Ovary (tissue), 9 donors: ENCODE measurements around the gene BAG3. TPM values are rescaled to one million over a fixed set of nuclear protein-coding genes. Genes with fewer than 3 reads are reported as not detected.
"Not testable (repeated sequence)": the region's sequence is repeated elsewhere in the genome, so short reads cannot be mapped to it uniquely, and the experiment has no call there.

Source experiments
- DNase-seq, 5 donors: peaks; one replicate each; pipeline ENCODE4 v3.0.0-alpha.2; 2019 to 2020
- H3K27ac ChIP-seq, 2 donors: fragments of 200-600 bp; one replicate each; pipeline versions ENCODE4 v1.5.1 to v1.8.0; 2019 to 2022
- H3K27me3 ChIP-seq: fragments of 200-600 bp; one replicate; pipeline ENCODE4 v1.8.0; 2022
- H3K36me3 ChIP-seq: fragments of 200-600 bp; sonication (generic); one replicate; pipeline ENCODE4 v1.5.1; 2019
- H3K4me1 ChIP-seq: one replicate; pipeline ENCODE4 v1.8.1; 2013; ENCODE audit warnings: mild to moderate bottlenecking, moderate library complexity; ENCODE audit not compliant: insufficient read depth
- H3K4me3 ChIP-seq: fragments of 200-600 bp; sonication (generic); one replicate; pipeline ENCODE4 v1.5.1; 2017
- H3K9me3 ChIP-seq, 2 donors: fragments of 200-600 bp in 1 of 2; sonication (generic) in 1 of 2; one replicate each; pipeline versions ENCODE4 v1.5.1 to v1.8.1; 2013 to 2019; ENCODE audit warnings: mild to moderate bottlenecking in 1 of 2, moderate library complexity in 1 of 2
- CTCF ChIP-seq, 3 donors: fragments of 450-650 bp in 2 of 3; fragments of 200-600 bp in 1 of 3; IDR thresholded peaks; one replicate each; pipeline versions ENCODE4 v1.5.1 to v1.8.0; 2016 to 2022; ENCODE audit warnings: antibody characterized with exemption in 3 of 3, mild to moderate bottlenecking in 1 of 3
- EP300 ChIP-seq: sonication (generic); formaldehyde crosslinking; IDR thresholded peaks from one replicate; pipeline ENCODE4 v1.6.1; 2017; ENCODE audit warnings: antibody characterized with exemption
- POLR2A ChIP-seq: fragments of 450-650 bp; IDR thresholded peaks from one replicate; pipeline ENCODE4 v1.6.1; 2017; ENCODE audit warnings: antibody characterized with exemption, mild to moderate bottlenecking, moderate library complexity
- WGBS, 3 donors: extraction: QIAGEN DNeasy Blood & Tissue Kit in 1 of 3; methylation state at CpG; one replicate each; pipeline versions ENCODE4 v1.1.5 to v1.1.7; 2013 to 2017; 5-methylcytosine and 5-hydroxymethylcytosine counted together
- intact Hi-C, 4 donors: fragments of 100-400 bp; cut with DNase I; formaldehyde crosslinking; loops; one replicate each; pipeline versions ENCODE4 v1.11.0 to v1.15.1; 2022 to 2023
- polyA plus RNA-seq, 2 donors: library from polyadenylated mRNA; stranded (reverse); fragments of 200-250 nt in 1 of 2; fragments of 350-450 nt in 1 of 2; fragmentation: Illumina TruSeq in 1 of 2; extraction: RNeasy Lipid Tissue Mini Kit (QIAGEN cat#74804) in 1 of 2; gene quantifications; one replicate each; pipeline ENCODE4 v1.2.3, GENCODE V29; 2013 to 2014
- total RNA-seq, 7 donors: library from RNA; depleted of rRNA in 2 of 7; stranded (reverse); fragments of >200 nt in 2 of 7; fragmentation: NEBNext Ultra II Directional in 3 of 7; extraction: Animal tissue kit (Norgen Biotek cat#: 25700) in 3 of 7; gene quantifications; one replicate each; pipeline versions ENCODE4 v1.1.0 to v1.2.4, GENCODE V29; 2016 to 2023
- donor health status: DM: no; HTN: no; CAD: no; lungs with moderate emphysema.
- donor health status: DM: no; HTN: no; CAD: no.
- donor health status: Bipolar disorder and iron deficiency.
- donor health status: DM: yes; HTN: yes; CAD: no.
- donor health status: DM: no; HTN: no; CAD: no.
- donor health status: DM: yes; HTN: yes; CAD: no.

BAG3 gene
- total and polyA plus RNA-seq, 9 donors: 13.7 to 33.5 (median 26.9) TPM

GRCh38 chr10:119616882-119617570 lies 34.2 kb upstream of the BAG3 start:
- Histone ChIP-seq H3K9me3 (no peaks in the 10 kb centered on the region), H3K27ac (no peak overlapping the region), H3K36me3 (no peaks in the 10 kb centered on the region), H3K4me3 (no peak overlapping the region), H3K27me3 (no peaks in the 10 kb centered on the region), H3K4me1 (no peaks in the 10 kb centered on the region)
- WGBS, 3 donors: 27 to 35% (median 34%) methylated on average over 13 of the region's 13 CpGs
- intact Hi-C loops: no loop called here
- DNase-seq: peak in 3 of 5 donors; percentile 30 to 58 (median 51)
- TF ChIP-seq EP300 (no peak), CTCF (IDR thresholded peaks at IDR 0.05) (no peak), POLR2A (no peak)

GRCh38 chr10:119619215-119619614 lies 32.0 kb upstream of the BAG3 start:
- 75 to 84% (median 75%) methylated on average over 2 of the region's 2 CpGs for WGBS, 3 donors
- intact Hi-C loops: no loop called here

GRCh38 chr10:119619811-119620210 lies 31.4 kb upstream of the BAG3 start:
- intact Hi-C loops: not testable (repeated sequence)

More at GRCh38 chr10:119619215-119619614, 32.0 kb upstream of the BAG3 start:
- Histone ChIP-seq H3K4me1 (no peaks in the 10 kb centered on the region), H3K9me3 (no peaks in the 10 kb centered on the region), H3K36me3 (no peaks in the 10 kb centered on the region), H3K27ac (no peak overlapping the region), H3K27me3 (no peaks in the 10 kb centered on the region), H3K4me3 (no peak overlapping the region)
- DNase-seq: no peak
- no peak for TF ChIP-seq EP300
- no peak for TF ChIP-seq POLR2A

GRCh38 chr10:119620241-119621077 lies 30.7 kb upstream of the BAG3 start:
- no peaks in the 10 kb centered on the region for H3K36me3 ChIP-seq
- no peak overlapping the region for H3K4me3 ChIP-seq
- H3K27me3 ChIP-seq: no peaks in the 10 kb centered on the region
- no peak for DNase-seq
- no peaks in the 10 kb centered on the region for H3K4me1 ChIP-seq
- intact Hi-C loops: no loop called here
- H3K27ac ChIP-seq: no peak overlapping the region
- WGBS, 3 donors: 76 to 86% (median 85%) methylated on average over 10 of the region's 10 CpGs
- no peaks in the 10 kb centered on the region for H3K9me3 ChIP-seq
- TF ChIP-seq CTCF (IDR thresholded peaks at IDR 0.05) (no peak), POLR2A (no peak), EP300 (no peak)

More at GRCh38 chr10:119619811-119620210, 31.4 kb upstream of the BAG3 start:
- not testable (repeated sequence) for H3K36me3 ChIP-seq, H3K4me3 ChIP-seq, DNase-seq, H3K9me3 ChIP-seq, H3K27ac ChIP-seq, H3K27me3 ChIP-seq, H3K4me1 ChIP-seq
- 94 to 97% (median 95%) methylated on average over 8 of the region's 8 CpGs for WGBS, 3 donors

GRCh38 chr10:119621078-119621384 lies 30.1 kb upstream of the BAG3 start:
- H3K9me3 ChIP-seq: no peaks in the 10 kb centered on the region
- H3K4me3 ChIP-seq: no peak overlapping the region
- H3K4me1 ChIP-seq: no peaks in the 10 kb centered on the region
- intact Hi-C loops: no loop called here
- no peak overlapping the region for H3K27ac ChIP-seq
- H3K27me3 ChIP-seq: no peaks in the 10 kb centered on the region
- no peak for TF ChIP-seq EP300
- no peak for TF ChIP-seq POLR2A
- TF ChIP-seq CTCF (IDR thresholded peaks at IDR 0.05): no peak
- no peaks in the 10 kb centered on the region for H3K36me3 ChIP-seq
- DNase-seq: no peak
- WGBS, 3 donors: 71 to 83% (median 79%) methylated on average over 3 of the region's 3 CpGs
